Breast epithelium (tissue), 3 donors: ENCODE data around the gene DNAJB5.

Experiments used
- POLR2AphosphoS5 ChIP-seq, 3 donors: sonication (generic); formaldehyde crosslinking; IDR thresholded peaks; one replicate each; pipeline ENCODE4 v1.6.1; 2017; ENCODE audit warnings: antibody characterized with exemption in 3 of 3
- TF ChIP-seq, protein P1 (sequence below), 3 donors: fragments of 450-650 bp; IDR thresholded peaks; one replicate each; pipeline ENCODE4 v1.5.1; 2016 to 2017; ENCODE audit warnings: antibody characterized with exemption in 3 of 3, mild to moderate bottlenecking in 3 of 3, moderate library complexity in 3 of 3

DNA sequence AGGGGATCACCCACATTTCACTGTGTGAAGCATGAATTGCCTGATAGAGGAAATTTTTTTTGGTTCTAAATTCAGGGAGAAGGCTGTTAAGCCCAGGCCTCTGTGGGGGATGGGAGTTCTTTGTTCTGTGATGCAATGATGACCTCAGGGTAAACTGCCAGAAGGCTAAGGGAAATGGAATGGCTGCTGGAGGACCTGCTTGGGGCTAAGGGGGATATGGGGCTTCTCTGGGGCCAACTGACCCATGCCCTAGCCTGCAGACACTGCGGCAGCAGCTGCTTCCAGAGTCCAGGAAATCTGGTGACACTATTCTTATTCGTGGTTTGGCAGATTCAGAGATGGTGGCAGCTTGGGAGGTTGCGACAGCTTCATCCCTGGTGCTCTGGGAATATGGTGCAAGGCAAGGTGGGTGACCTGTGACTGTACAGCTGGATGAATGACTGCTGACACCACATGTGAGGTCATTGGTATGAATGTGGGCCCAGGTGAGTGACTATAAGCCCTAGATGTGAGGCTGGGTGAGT, 52.6 kb downstream of the DNAJB5 start:
- TF ChIP-seq, protein P1, sequence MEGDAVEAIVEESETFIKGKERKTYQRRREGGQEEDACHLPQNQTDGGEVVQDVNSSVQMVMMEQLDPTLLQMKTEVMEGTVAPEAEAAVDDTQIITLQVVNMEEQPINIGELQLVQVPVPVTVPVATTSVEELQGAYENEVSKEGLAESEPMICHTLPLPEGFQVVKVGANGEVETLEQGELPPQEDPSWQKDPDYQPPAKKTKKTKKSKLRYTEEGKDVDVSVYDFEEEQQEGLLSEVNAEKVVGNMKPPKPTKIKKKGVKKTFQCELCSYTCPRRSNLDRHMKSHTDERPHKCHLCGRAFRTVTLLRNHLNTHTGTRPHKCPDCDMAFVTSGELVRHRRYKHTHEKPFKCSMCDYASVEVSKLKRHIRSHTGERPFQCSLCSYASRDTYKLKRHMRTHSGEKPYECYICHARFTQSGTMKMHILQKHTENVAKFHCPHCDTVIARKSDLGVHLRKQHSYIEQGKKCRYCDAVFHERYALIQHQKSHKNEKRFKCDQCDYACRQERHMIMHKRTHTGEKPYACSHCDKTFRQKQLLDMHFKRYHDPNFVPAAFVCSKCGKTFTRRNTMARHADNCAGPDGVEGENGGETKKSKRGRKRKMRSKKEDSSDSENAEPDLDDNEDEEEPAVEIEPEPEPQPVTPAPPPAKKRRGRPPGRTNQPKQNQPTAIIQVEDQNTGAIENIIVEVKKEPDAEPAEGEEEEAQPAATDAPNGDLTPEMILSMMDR (IDR thresholded peaks at IDR 0.05), result no peak
- TF ChIP-seq POLR2AphosphoS5 (IDR thresholded peaks at IDR 0.05), result no peak
